ENCODE measurements around the gene GGNBP2. TPM values are rescaled to one million over a fixed set of nuclear protein-coding genes. Genes with fewer than 3 reads are reported as not detected.
A peak's percentile ranks its signal among the peaks of the same experiment; 100 is the strongest.

GGNBP2 gene
- total RNA-seq, 2 experiments from 2014 or later = 111 to 116 TPM

DNA sequence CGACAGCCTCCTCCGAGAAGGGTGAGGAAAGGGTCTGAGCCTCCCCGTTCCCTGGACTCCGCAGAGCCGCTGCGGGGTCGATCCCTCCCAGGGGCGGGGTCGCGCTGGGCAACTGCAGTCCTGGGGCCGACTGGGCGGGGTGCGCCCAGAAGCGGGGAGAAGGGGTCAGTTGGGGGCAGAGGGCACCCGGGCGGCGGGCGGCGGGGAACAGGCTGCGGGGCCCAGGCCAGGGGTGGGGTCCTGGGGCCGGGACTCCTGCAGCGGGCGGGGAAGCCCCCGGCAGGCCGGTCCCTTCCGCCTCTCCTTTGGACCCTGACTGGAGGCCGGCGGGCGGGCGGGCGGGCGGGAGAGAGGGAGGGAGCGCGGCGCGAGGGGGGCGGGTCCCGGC, 352 bp downstream of the GGNBP2 start:
- H3K4me3 Mint-ChIP-seq = peak overlapping the region; percentile 88
- ChIA-PET POLR2A (interaction anchor here (0.8 to 1.4 kb wide), 3 partner anchors 9 to 25 kb away, joined by 3 to 4 read pairs (median 4); no protein-coding TSS in a partner anchor), CTCF (interaction anchor here (1.2 to 1.6 kb wide), 2 partner anchors 11 to 44 kb away, joined by 3 to 9 read pairs; partner anchors contain the start of genes MYO19 and PIGW)
- H3K36me3 Mint-ChIP-seq (ENCODE audit: low read depth) = peaks cover 34% of the 10 kb centered on the region
- peaks cover 37% of the 10 kb centered on the region for H3K4me1 Mint-ChIP-seq
- peak overlapping the region; percentile 98 for H3K27ac Mint-ChIP-seq
- no peaks in the 10 kb centered on the region for H3K27me3 Mint-ChIP-seq
- H3K9me3 Mint-ChIP-seq = no peaks in the 10 kb centered on the region
- no peak for DNase-seq

DNA sequence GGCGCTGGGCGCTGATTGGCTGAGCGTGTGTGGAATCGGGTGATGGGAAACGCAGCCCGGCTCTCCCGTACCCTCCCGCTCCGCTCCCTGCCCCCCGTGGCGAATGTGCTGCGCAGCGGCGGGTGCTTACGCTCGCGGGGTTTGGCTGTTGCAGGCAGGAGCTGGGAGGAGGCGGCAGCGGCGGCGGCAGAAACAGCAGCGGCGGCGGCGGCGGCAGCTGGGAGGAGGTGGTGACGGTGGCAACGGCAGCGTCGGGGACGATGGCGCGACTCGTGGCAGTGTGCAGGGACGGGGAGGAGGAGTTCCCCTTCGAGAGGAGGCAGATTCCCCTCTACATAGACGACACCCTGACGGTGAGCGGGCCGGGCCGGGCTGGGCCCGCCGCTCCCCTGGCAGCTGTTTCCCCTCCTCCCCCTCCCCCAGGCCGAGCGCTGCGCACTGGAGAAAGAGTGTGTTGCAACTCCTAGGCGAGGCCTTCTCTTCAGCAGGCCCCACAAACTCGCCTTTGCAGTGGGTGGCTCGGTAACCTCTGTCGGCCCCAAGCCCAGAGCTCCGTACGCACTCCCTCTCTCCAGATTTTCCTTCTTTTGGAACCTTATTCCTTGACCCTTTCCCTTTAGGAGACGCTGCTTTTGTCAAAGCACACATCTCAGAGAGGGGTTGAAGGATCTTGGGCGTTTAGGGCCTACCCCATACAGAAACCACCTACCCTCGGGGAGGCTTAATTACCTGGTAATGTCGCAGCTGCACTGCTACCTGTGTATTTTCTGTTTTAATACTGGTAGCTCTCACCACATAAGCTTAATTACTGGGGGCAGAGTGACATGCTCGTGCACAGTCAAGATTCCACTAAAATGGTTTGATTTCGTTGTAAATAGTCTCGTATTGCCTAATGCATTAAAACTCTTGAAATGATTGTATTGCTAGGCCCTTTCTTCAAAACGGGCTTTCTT, 1.0 kb downstream of the GGNBP2 start:
- POLR2A ChIA-PET = interaction anchor here (0.5 to 1.4 kb wide), 6 partner anchors 10 to 1004 kb away, joined by 3 to 5 read pairs (median 4); no protein-coding TSS in a partner anchor
- peak overlapping the region; percentile 95 for H3K27ac Mint-ChIP-seq
- H3K4me3 Mint-ChIP-seq = peak overlapping the region; percentile 88
- DNase-seq = peak; percentile 96
- no peaks in the 10 kb centered on the region for H3K27me3 Mint-ChIP-seq
- no peaks in the 10 kb centered on the region for H3K9me3 Mint-ChIP-seq
- peaks cover 39% of the 10 kb centered on the region for H3K36me3 Mint-ChIP-seq (ENCODE audit: low read depth)
- CTCF ChIA-PET = interaction anchor here (0.6 to 1.6 kb wide), 7 partner anchors 10 to 107 kb away, joined by 3 to 9 read pairs (median 3); partner anchors contain the start of genes MYO19 and PIGW
- peaks cover 43% of the 10 kb centered on the region for H3K4me1 Mint-ChIP-seq

DNA sequence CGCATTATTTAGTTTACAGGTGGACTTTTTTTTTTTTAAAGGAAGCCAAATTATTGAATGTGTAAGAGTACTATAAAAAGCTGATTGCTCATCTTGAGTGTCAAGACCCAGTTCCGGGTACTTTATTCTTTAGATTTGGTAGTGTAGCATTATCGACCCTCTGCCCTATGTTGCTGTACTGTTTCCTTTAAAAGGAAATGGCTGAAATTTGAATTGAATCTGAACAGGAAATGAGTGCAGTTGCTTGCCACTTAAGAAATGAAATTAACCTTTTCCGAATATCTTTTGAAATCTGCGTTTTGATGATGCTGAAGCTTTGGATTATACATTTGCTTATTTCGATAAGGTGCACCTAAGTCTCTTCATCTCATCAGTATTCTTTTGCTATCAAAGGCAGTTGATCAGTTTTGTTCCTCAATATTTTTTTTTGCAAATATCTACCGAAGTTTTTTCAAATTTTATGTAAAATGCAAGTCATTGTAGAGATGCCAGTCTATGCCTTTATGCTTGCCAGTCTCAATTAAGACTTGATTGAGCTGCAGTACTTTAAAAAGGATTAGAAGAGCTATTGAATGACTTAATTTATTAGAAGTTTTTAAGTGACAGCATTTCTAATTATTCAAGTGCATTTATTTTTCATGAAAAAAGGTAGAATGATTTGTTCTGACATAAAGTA, 1.8 kb downstream of the GGNBP2 start:
- ChIA-PET CTCF (interaction anchor here (0.6 to 1.6 kb wide), 7 partner anchors 10 to 107 kb away, joined by 3 to 9 read pairs (median 3); partner anchors contain the start of genes MYO19 and PIGW), POLR2A (no interaction called here)
- Mint-ChIP-seq H3K4me1 (peaks cover 48% of the 10 kb centered on the region), H3K27me3 (no peaks in the 10 kb centered on the region), H3K27ac (peak overlapping the region; percentile 95), H3K4me3 (peak overlapping the region; percentile 88), H3K9me3 (no peaks in the 10 kb centered on the region), H3K36me3 (ENCODE audit: low read depth) (peaks cover 41% of the 10 kb centered on the region)
- no peak for DNase-seq

DNA sequence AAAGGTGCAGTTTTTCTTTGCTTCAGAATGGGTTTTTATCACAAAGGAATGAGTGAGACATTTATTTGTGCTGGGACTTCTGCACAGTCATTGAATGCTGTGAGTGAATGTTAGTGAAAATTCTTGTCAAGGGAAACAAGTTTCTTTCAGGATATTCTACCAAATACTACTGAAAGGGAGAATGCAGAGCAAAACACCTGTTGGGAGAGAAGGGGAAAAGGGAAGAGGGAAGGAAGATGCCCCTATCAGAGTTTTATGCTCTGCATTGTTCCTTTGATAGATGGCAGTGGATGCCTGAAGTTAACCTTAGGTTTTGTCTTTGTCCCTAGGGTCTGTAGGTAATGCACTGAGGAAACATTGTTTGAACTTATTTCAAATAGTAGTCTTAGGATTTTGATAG, 3.1 kb downstream of the GGNBP2 start:
- no peaks in the 10 kb centered on the region for H3K27me3 Mint-ChIP-seq

DNA sequence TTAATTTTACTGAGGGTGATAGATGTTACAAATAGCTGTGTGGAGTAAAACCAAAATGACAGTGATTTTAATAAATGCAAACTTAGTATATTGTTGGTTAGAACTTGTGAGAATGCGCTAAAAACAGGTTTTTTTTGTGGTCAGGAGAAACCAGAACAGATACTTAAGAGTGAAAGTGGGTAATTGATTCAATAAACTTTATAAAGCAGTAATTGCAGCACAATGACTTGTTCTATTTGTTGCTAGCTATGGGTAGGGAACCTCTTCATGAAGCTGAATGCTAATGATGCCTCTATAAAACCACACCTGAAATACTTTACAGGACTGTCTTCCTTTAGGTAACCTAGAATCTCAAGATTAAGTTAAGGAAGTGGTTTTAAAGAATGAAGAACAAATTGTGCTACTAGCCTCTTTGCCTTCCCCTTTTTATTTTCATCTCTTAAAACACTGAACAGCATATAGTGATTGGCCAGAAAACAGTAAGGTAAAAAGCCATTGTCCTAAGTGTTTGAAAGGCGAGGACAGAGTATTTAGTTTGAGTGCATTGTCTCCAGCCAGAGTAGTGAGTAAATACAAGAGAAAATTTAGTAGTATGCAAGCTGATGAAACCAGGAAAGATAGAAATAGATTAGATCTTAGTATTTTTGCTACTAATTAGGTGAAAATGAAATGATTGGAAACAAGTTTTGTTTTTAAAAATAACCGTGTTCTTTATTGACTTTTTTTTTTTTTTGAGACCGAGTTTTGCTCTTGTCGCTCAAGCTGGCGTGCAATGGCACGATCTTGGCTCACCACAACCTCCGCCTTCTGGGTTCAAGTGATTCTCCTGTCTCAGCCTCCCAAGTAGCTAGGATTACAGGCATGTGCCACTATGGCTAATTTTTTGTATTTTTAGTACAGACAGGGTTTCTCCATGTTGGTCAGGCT, 6.0 kb downstream of the GGNBP2 start:
- DNase-seq = no peak
- Mint-ChIP-seq H3K27ac (peak overlapping the region; percentile 79), H3K36me3 (ENCODE audit: low read depth) (peaks cover 49% of the 10 kb centered on the region), H3K9me3 (no peaks in the 10 kb centered on the region), H3K27me3 (no peaks in the 10 kb centered on the region), H3K4me3 (peak overlapping the region; percentile 32), H3K4me1 (peaks cover 62% of the 10 kb centered on the region)
- CTCF ChIA-PET = interaction anchor here (0.9 to 1.1 kb wide), 3 partner anchors 9 to 52 kb away, joined by 3 read pairs; partner anchors contain the start of gene MRM1
- POLR2A ChIA-PET = no interaction called here

More for the DNA sequence above, 3.1 kb downstream of the GGNBP2 start:
- ChIA-PET POLR2A (no interaction called here), CTCF (no interaction called here)
- peak overlapping the region; percentile 95 for H3K27ac Mint-ChIP-seq
- no peaks in the 10 kb centered on the region for H3K9me3 Mint-ChIP-seq
- no peak for DNase-seq
- H3K4me1 Mint-ChIP-seq = peaks cover 51% of the 10 kb centered on the region
- peak overlapping the region; percentile 88 for H3K4me3 Mint-ChIP-seq
- H3K36me3 Mint-ChIP-seq (ENCODE audit: low read depth) = peaks cover 41% of the 10 kb centered on the region

DNA sequence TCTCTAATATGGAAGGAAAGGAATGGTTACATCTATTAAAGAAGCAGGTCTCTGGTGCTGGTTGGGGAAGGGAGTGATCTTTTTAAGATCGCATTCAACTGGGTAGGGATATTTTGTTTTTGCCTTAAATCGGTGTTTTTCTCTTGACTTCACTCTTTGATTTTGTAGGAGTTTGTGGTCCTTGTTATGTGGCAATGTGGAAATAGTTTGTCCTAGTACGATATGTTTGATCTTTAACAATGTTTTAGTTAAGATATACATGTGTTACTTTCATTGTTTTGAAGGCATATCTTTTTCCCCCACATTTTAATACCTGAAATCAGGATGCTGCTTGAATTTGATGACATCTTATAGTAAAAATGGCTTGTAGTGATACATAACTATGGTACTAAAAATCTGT, 8.7 kb downstream of the GGNBP2 start:
- peaks cover 43% of the 10 kb centered on the region for H3K36me3 Mint-ChIP-seq (ENCODE audit: low read depth)
- ChIA-PET CTCF (no interaction called here), POLR2A (interaction anchor here (0.6 kb wide), 1 partner anchor 30 kb away, joined by 9 read pairs; no protein-coding TSS in a partner anchor)
- H3K9me3 Mint-ChIP-seq = no peaks in the 10 kb centered on the region
- peaks cover 56% of the 10 kb centered on the region for H3K4me1 Mint-ChIP-seq
- DNase-seq = no peak
- H3K4me3 Mint-ChIP-seq = peak overlapping the region; percentile 0
- peak overlapping the region; percentile 51 for H3K27ac Mint-ChIP-seq
- H3K27me3 Mint-ChIP-seq = no peaks in the 10 kb centered on the region

DNA sequence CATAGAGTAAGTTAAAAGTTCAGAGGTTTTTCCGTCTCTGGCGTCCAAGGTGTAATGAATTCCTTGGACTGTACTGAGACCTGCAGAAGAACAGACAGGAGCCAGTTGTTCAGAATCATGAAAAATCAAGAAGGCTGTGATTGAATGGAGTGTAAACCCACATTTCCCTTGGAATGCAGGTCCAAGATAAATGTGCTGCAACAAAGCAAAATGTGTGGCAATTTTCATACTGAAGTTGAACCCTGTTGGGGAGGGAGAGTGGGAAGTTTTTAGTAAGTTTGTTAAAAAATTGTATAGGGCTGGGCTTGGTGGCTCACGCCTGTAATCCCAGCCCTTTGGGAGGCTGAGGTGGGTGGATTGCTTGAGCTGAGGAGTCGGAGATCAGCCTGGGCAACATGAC, 21.4 kb downstream of the GGNBP2 start:
- H3K36me3 Mint-ChIP-seq (ENCODE audit: low read depth) = peaks cover 64% of the 10 kb centered on the region
- DNase-seq = no peak
- H3K9me3 Mint-ChIP-seq = no peaks in the 10 kb centered on the region
- H3K27ac Mint-ChIP-seq = no peak overlapping the region
- H3K4me3 Mint-ChIP-seq = no peak overlapping the region
- H3K27me3 Mint-ChIP-seq = no peaks in the 10 kb centered on the region
- ChIA-PET POLR2A (interaction anchor here (0.7 kb wide), 1 partner anchor 20 kb away, joined by 5 read pairs; no protein-coding TSS in a partner anchor), CTCF (interaction anchor here (1.1 to 1.7 kb wide), 2 partner anchors 29 to 36 kb away, joined by 3 to 5 read pairs; no protein-coding TSS in a partner anchor)
- H3K4me1 Mint-ChIP-seq = peaks cover 18% of the 10 kb centered on the region

DNA sequence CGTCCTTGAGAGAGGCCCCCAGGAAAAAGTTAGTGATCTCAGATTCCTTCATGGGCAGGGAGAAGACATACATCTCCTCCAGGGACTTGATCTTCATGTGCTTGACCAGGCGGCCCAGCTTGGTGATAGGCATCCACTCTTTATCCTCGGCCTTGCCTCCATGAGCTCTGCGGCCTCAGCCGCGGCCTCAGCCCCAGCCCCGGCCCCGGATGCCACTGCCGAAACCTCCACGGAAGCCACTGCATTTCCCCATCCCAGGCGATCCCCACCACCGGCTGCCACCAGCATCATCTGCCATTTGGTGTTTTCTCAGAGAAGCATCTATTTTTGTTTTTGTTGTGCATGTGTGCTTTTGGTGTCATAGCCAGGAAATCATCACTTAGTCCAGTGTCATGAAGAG, 30.3 kb downstream of the GGNBP2 start:
- no peak overlapping the region for H3K27ac Mint-ChIP-seq
- ChIA-PET CTCF (no interaction called here), POLR2A (no interaction called here)
- no peaks in the 10 kb centered on the region for H3K9me3 Mint-ChIP-seq
- no peak for DNase-seq
- peaks cover 6% of the 10 kb centered on the region for H3K4me1 Mint-ChIP-seq
- no peak overlapping the region for H3K4me3 Mint-ChIP-seq
- H3K36me3 Mint-ChIP-seq (ENCODE audit: low read depth) = peaks cover 47% of the 10 kb centered on the region
- no peaks in the 10 kb centered on the region for H3K27me3 Mint-ChIP-seq

DNA sequence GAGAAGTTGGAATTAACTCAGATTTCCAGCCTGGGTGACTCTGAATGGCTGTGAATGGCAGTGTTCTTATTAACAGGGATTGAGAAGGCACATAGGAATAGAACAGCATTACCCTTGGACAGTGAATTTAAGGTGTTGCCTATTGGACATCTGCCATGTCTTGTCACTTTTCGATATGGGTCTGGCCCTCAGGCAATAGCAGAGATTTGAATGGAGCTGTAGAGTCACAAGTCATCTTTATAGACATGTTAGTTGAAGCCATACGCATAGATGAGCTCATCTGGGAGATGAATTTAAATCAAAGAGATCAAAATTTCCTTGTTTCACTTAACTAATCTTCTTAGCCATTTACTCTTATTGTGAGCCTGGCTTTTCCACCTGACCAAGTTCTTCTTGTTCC, 32.1 kb downstream of the GGNBP2 start:
- CTCF ChIA-PET = interaction anchor here (0.7 kb wide), 1 partner anchor 93 kb away, joined by 3 read pairs; no protein-coding TSS in a partner anchor
- Mint-ChIP-seq H3K27me3 (no peaks in the 10 kb centered on the region), H3K9me3 (no peaks in the 10 kb centered on the region), H3K27ac (no peak overlapping the region), H3K4me1 (peaks cover 6% of the 10 kb centered on the region), H3K36me3 (ENCODE audit: low read depth) (peaks cover 48% of the 10 kb centered on the region), H3K4me3 (no peak overlapping the region)
- DNase-seq = no peak
- POLR2A ChIA-PET = interaction anchor here (0.6 kb wide), 1 partner anchor 831 kb away, joined by 3 read pairs; no protein-coding TSS in a partner anchor

DNA sequence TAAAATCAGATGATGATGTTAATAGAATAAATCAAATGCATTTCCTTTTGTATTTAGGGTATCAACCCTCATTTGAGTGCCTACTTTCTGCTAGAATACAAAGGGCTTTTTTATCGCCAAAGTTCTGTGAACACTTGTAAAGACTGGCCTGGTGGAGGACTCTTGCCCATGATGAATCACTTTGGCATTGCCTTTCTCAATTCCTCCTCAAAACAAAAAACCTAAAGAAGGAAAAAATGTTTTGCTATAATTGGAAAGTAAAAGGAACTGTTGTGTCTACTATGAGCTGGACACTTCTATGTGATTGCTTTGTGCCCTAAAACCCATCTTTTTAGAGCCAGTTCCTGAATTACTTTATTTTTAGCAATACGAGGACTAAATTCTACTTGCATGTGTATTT, 34.0 kb downstream of the GGNBP2 start:
- Mint-ChIP-seq H3K27ac (no peak overlapping the region), H3K27me3 (no peaks in the 10 kb centered on the region), H3K4me1 (peaks cover 3% of the 10 kb centered on the region), H3K36me3 (ENCODE audit: low read depth) (peaks cover 43% of the 10 kb centered on the region), H3K4me3 (no peak overlapping the region), H3K9me3 (no peaks in the 10 kb centered on the region)
- no peak for DNase-seq
- ChIA-PET POLR2A (no interaction called here), CTCF (interaction anchor here (1.0 to 1.3 kb wide), 2 partner anchors 10 to 13 kb away, joined by 3 to 4 read pairs; no protein-coding TSS in a partner anchor)

DNA sequence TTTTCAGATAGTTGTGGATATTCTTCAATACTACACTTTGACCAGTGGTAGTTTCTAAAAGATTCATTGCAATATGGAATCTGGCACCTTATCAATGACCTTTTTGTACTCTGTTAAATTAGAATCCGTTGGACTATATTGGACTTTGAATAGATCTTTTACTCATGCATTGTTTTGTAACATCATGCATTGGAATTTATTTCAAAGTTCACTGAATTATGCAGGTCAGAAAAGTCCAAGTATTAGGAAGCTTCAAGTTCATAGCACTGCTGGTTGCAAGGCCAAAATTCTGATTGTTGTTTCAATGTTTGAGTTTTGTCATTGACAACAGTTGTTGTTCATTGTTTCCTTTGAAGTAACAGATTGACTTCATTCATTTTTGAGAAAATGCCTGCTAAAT, 39.1 kb downstream of the GGNBP2 start:
- H3K4me1 Mint-ChIP-seq = no peaks in the 10 kb centered on the region

More for the DNA sequence above, 39.1 kb downstream of the GGNBP2 start:
- H3K4me3 Mint-ChIP-seq = no peak overlapping the region
- POLR2A ChIA-PET = interaction anchor here (0.5 to 0.6 kb wide), 2 partner anchors 30 to 55 kb away, joined by 3 to 9 read pairs; no protein-coding TSS in a partner anchor
- CTCF ChIA-PET = interaction anchor here (0.6 to 1.6 kb wide), 3 partner anchors 11 to 34 kb away, joined by 3 to 4 read pairs (median 4); no protein-coding TSS in a partner anchor
- H3K27me3 Mint-ChIP-seq = no peaks in the 10 kb centered on the region
- peaks cover 51% of the 10 kb centered on the region for H3K36me3 Mint-ChIP-seq (ENCODE audit: low read depth)
- DNase-seq = no peak
- no peak overlapping the region for H3K27ac Mint-ChIP-seq
- no peaks in the 10 kb centered on the region for H3K9me3 Mint-ChIP-seq
